OCI-LY7 (cell line): Measurements from ENCODE around the gene MGAT5B. TPM values are rescaled to one million over a fixed set of nuclear protein-coding genes. Genes with fewer than 3 reads are reported as not detected.

Source experiments
- BruUV-seq: library from RNA; stranded (reverse); fragments of 400-500 nt; replicated peaks from 2 replicates; lab custom pipeline; 2021; lab: Mats Ljungman, UMichigan
- CTCF ChIA-PET: fragments of 300-600 bp; sonication (Branson Sonifier 250); formaldehyde crosslinking; loops from one replicate; lab custom pipeline; 2022; ENCODE audit warnings: antibody characterized with exemption; ENCODE audit not compliant: unreplicated experiment; lab: Charles Lee
- POLR2A ChIA-PET: fragments of 300-600 bp; sonication (Branson Sonifier 250); formaldehyde crosslinking; loops from one replicate; lab custom pipeline; 2022; ENCODE audit warnings: antibody characterized with exemption; lab: Charles Lee
- DNase-seq: peaks from one replicate; pipeline ENCODE4 v3.0.0-alpha.2; 2015; ENCODE audit warnings: low spot score
- H2AFZ ChIP-seq: fragments of 200-600 bp; sonication (generic), shearing (Covaris generic); 2 replicates; pipeline ENCODE4 v1.6.1; 2014; ENCODE audit warnings: mild to moderate bottlenecking, antibody characterized with exemption, low read length, moderate library complexity
- H3K27ac ChIP-seq: fragments of 200-600 bp; sonication (generic); 2 replicates; pipeline ENCODE4 v1.5.1; 2014; ENCODE audit warnings: mixed run types, low read depth, mild to moderate bottlenecking, moderate library complexity, low read length, inconsistent platforms; ENCODE audit not compliant: poor library complexity, severe bottlenecking
- H3K36me3 ChIP-seq: fragments of 200-600 bp; sonication (generic); 2 replicates; pipeline ENCODE4 v1.6.1; 2014; ENCODE audit warnings: mild to moderate bottlenecking, antibody characterized with exemption, low read length, moderate library complexity, mixed read lengths; ENCODE audit not compliant: insufficient read depth
- H3K4me1 ChIP-seq: fragments of 200-600 bp; sonication (generic); 2 replicates; pipeline ENCODE4 v1.5.1; 2014; ENCODE audit warnings: mild to moderate bottlenecking, low read length; ENCODE audit not compliant: insufficient read depth, poor library complexity, severe bottlenecking
- H3K4me2 ChIP-seq: fragments of 200-600 bp; sonication (generic); 2 replicates; pipeline ENCODE4 v1.6.1; 2014; ENCODE audit warnings: mild to moderate bottlenecking, low read length
- H3K4me3 ChIP-seq: fragments of 200-600 bp; sonication (generic); 2 replicates; pipeline ENCODE4 v1.5.1; 2014; ENCODE audit warnings: mild to moderate bottlenecking, low read depth, low read length; ENCODE audit not compliant: poor library complexity, severe bottlenecking
- H3K79me2 ChIP-seq: fragments of 200-600 bp; sonication (generic); 2 replicates; pipeline ENCODE4 v1.6.1; 2016; ENCODE audit warnings: low read depth, mild to moderate bottlenecking, low read length, moderate library complexity, mixed read lengths; ENCODE audit not compliant: insufficient read depth
- H3K9me2 ChIP-seq: fragments of 200-600 bp; sonication (generic); 2 replicates; pipeline ENCODE4 v1.6.1; 2016; ENCODE audit warnings: mild to moderate bottlenecking, low read length, mixed read lengths; ENCODE audit not compliant: insufficient read depth
- H3K9me3 ChIP-seq: fragments of 200-600 bp; sonication (generic); 2 replicates; pipeline ENCODE4 v1.6.1; 2014; ENCODE audit warnings: mild to moderate bottlenecking, mixed run types, low read length, mixed read lengths
- H4K20me1 ChIP-seq: fragments of 200-600 bp; sonication (generic); 2 replicates; pipeline ENCODE4 v1.6.1; 2014; ENCODE audit warnings: mild to moderate bottlenecking, antibody characterized with exemption, low read length, moderate library complexity, mixed read lengths; ENCODE audit not compliant: insufficient read depth
- EZH2phosphoT487 ChIP-seq: fragments of 200-600 bp; sonication (generic); IDR thresholded peaks from 2 replicates; pipeline ENCODE4 v1.6.1; 2018; ENCODE audit warnings: low read depth, borderline replicate concordance, mild to moderate bottlenecking, mixed run types, antibody characterized with exemption, low read length, moderate library complexity, mixed read lengths
- intact Hi-C: fragments of 100-400 bp; cut with micrococcal nuclease; formaldehyde crosslinking; loops from one replicate; pipeline ENCODE4 v1.10.0; 2022; ENCODE audit not compliant: unreplicated experiment
- total RNA-seq, 2 experiments: library from RNA; depleted of rRNA in 1 of 2; stranded (reverse); fragments of >200 nt in 1 of 2; shearing (Covaris generic) in 1 of 2; gene quantifications; 2 replicates each; pipeline ENCODE4 v1.2.3, GENCODE V29; 2014 to 2022
- TF ChIP-seq, protein P1 (sequence below): fragments of 200-600 bp; sonication (generic); conservative IDR thresholded peaks from 2 replicates; pipeline ENCODE4 v1.5.1; 2014; ENCODE audit warnings: mild to moderate bottlenecking, antibody characterized with exemption, low read length, moderate library complexity, mixed read lengths

MGAT5B gene
- total RNA-seq, 2 experiments from 2014 or later = 1.4 to 2.5 TPM

DNA sequence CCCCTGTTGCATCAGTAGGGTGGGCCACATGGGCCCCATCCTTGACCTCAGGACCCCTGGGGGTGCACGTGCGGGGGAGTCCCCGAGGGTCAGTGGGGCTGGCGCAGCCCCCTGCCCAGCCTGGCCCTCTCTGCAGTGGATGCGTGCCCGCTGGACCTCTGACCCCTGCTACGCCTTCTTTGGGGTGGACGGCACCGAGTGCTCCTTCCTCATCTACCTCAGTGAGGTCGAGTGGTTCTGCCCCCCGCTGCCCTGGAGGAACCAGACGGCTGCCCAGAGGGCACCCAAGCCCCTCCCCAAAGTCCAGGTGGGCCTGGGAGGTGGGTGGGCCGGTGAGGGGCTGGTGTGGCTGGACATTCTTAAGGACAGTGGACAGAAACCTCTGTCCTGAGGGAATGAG lies 35.9 kb downstream of the MGAT5B start:
- Histone ChIP-seq H2AFZ (no peak overlapping the region), H3K36me3 (no peaks in the 10 kb centered on the region), H3K9me3 (no peaks in the 10 kb centered on the region), H3K4me3 (no peak overlapping the region), H3K9me2 (no peaks in the 10 kb centered on the region), H3K4me1 (no peaks in the 10 kb centered on the region), H3K27ac (no peak overlapping the region), H4K20me1 (no peaks in the 10 kb centered on the region), H3K4me2 (no peak overlapping the region), H3K79me2 (no peaks in the 10 kb centered on the region)
- DNase-seq = no peak
- POLR2A ChIA-PET = no interaction called here
- intact Hi-C loops = no loop called here
- no TSS peak for BruUV-seq
- CTCF ChIA-PET = no interaction called here
- no peak for TF ChIP-seq EZH2phosphoT487
- TF ChIP-seq, protein P1, sequence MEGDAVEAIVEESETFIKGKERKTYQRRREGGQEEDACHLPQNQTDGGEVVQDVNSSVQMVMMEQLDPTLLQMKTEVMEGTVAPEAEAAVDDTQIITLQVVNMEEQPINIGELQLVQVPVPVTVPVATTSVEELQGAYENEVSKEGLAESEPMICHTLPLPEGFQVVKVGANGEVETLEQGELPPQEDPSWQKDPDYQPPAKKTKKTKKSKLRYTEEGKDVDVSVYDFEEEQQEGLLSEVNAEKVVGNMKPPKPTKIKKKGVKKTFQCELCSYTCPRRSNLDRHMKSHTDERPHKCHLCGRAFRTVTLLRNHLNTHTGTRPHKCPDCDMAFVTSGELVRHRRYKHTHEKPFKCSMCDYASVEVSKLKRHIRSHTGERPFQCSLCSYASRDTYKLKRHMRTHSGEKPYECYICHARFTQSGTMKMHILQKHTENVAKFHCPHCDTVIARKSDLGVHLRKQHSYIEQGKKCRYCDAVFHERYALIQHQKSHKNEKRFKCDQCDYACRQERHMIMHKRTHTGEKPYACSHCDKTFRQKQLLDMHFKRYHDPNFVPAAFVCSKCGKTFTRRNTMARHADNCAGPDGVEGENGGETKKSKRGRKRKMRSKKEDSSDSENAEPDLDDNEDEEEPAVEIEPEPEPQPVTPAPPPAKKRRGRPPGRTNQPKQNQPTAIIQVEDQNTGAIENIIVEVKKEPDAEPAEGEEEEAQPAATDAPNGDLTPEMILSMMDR = no peak

DNA sequence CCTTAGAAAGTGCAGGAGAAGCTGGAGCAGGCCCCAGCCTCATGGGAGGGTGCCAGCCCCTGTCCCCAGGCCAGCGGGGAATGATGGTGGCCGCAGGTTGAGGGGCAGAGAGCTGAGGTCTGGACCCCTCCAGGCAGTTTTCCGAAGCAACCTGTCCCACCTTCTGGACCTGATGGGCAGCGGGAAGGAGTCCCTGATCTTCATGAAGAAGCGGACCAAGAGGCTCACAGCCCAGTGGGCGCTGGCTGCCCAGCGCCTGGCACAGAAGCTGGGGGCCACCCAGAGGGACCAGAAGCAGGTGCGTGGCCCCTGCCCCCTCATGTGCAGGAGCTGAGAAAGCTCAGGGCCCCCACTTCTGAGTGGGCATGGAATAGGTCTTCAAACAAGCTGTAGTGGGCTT lies 36.8 kb downstream of the MGAT5B start:
- H2AFZ ChIP-seq = no peak overlapping the region
- no peak overlapping the region for H3K4me3 ChIP-seq
- BruUV-seq = no TSS peak
- POLR2A ChIA-PET = no interaction called here
- no peaks in the 10 kb centered on the region for H4K20me1 ChIP-seq
- H3K4me1 ChIP-seq = no peaks in the 10 kb centered on the region
- intact Hi-C loops = no loop called here
- DNase-seq = no peak
- H3K27ac ChIP-seq = no peak overlapping the region
- no peaks in the 10 kb centered on the region for H3K9me3 ChIP-seq
- no peaks in the 10 kb centered on the region for H3K36me3 ChIP-seq
- no peaks in the 10 kb centered on the region for H3K9me2 ChIP-seq
- no peak overlapping the region for H3K4me2 ChIP-seq
- CTCF ChIA-PET = no interaction called here
- TF ChIP-seq, protein P1 = no peak
- no peak for TF ChIP-seq EZH2phosphoT487
- no peaks in the 10 kb centered on the region for H3K79me2 ChIP-seq

DNA sequence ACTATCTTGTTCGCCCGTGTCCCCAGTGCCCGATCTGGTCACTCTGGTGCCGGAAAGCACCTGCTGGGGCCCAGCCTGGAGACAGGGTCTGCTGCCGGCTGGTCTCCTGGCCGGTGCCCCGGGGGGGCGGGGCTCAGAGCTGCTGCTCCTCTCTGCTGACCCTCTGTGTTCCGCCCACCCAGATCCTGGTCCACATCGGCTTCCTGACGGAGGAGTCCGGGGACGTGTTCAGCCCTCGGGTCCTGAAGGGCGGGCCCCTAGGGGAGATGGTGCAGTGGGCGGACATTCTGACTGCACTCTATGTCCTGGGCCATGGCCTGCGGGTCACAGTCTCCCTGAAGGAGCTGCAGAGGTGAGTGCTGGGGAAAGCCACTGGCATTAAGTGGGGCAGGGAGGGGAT lies 37.6 kb downstream of the MGAT5B start:
- BruUV-seq = no TSS peak
- CTCF ChIA-PET = no interaction called here

More for the DNA sequence above, 37.6 kb downstream of the MGAT5B start:
- H2AFZ ChIP-seq = no peak overlapping the region
- POLR2A ChIA-PET = no interaction called here
- DNase-seq = no peak
- no peaks in the 10 kb centered on the region for H3K79me2 ChIP-seq
- no peak overlapping the region for H3K4me2 ChIP-seq
- no peak overlapping the region for H3K4me3 ChIP-seq
- no peaks in the 10 kb centered on the region for H3K4me1 ChIP-seq
- TF ChIP-seq EZH2phosphoT487 = no peak
- TF ChIP-seq, protein P1 = no peak
- intact Hi-C loops = no loop called here
- H3K36me3 ChIP-seq = no peaks in the 10 kb centered on the region
- H3K9me2 ChIP-seq = no peaks in the 10 kb centered on the region
- no peak overlapping the region for H3K27ac ChIP-seq
- H4K20me1 ChIP-seq = no peaks in the 10 kb centered on the region
- H3K9me3 ChIP-seq = no peaks in the 10 kb centered on the region
